IPS-18c (cell line): ENCODE measurements around the gene MTMR3.

ENCODE experiments used
- H3K4me3 ChIP-seq: 2 replicates; pipeline ENCODE4 v1.7.0; 2013; ENCODE audit warnings: low read depth, mild to moderate bottlenecking, low read length, moderate library complexity; ENCODE audit not compliant: insufficient read depth
- H3K9me3 ChIP-seq: one replicate; pipeline ENCODE4 v1.6.1; 2013; ENCODE audit warnings: mild to moderate bottlenecking, low read length, moderate library complexity; ENCODE audit not compliant: control insufficient read depth, insufficient read depth

Gene MTMR3

GRCh38 chr22:29901354-29901753, 18.4 kb downstream of the MTMR3 start:
- H3K4me3 ChIP-seq, result no peak overlapping the region
- H3K9me3 ChIP-seq, result no peaks in the 10 kb centered on the region

- H3K9me3 ChIP-seq, result no peaks in the 10 kb centered on the region
- H3K4me3 ChIP-seq, result no peak overlapping the region
Observed at GRCh38 chr22:29903371-29903770, 20.4 kb downstream of the MTMR3 start.

- H3K4me3 ChIP-seq, result no peak overlapping the region
- no peaks in the 10 kb centered on the region for H3K9me3 ChIP-seq
Observed at GRCh38 chr22:29904020-29904419, 21.0 kb downstream of the MTMR3 start.

GRCh38 chr22:29907753-29908515, 25.0 kb downstream of the MTMR3 start:
- no peak overlapping the region for H3K4me3 ChIP-seq
- no peaks in the 10 kb centered on the region for H3K9me3 ChIP-seq

GRCh38 chr22:29912141-29912540, 29.2 kb downstream of the MTMR3 start:
- Histone ChIP-seq H3K9me3 (no peaks in the 10 kb centered on the region), H3K4me3 (no peak overlapping the region)

GRCh38 chr22:29912605-29913398, 29.8 kb downstream of the MTMR3 start:
- H3K9me3 ChIP-seq, result no peaks in the 10 kb centered on the region
- no peak overlapping the region for H3K4me3 ChIP-seq

GRCh38 chr22:29914165-29914564, 31.2 kb downstream of the MTMR3 start:
- Histone ChIP-seq H3K9me3 (no peaks in the 10 kb centered on the region), H3K4me3 (no peak overlapping the region)

GRCh38 chr22:29914991-29915533, 32.1 kb downstream of the MTMR3 start:
- H3K4me3 ChIP-seq, result no peak overlapping the region
- H3K9me3 ChIP-seq, result no peaks in the 10 kb centered on the region

DNA sequence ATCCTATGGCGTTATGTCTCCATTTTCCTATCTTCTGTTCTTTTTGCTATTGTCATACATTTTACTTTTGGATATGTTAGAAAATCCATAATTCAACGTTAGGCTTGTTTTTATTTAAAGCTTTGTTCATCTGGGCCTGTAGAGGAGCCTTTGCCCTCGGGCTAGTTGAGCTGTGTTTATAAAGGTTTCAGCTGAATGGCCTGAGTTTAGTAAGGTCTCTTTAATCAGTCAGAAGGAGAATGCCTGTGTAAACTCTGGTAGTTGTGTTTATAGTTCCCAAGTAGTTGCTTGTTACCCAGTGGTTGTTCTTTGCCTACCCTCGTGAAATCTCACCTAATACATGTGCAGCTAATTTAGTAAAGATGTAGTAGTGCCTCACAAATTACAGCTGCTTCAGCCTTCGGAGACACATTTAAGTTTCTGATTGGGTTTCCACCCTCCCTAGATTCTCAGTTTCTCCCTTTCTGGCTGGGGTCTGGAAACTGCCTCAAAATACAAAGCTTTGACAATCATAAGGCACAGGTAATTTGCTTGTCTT, 33.1 kb downstream of the MTMR3 start:
- H3K4me3 ChIP-seq, result no peak overlapping the region
- no peaks in the 10 kb centered on the region for H3K9me3 ChIP-seq

DNA sequence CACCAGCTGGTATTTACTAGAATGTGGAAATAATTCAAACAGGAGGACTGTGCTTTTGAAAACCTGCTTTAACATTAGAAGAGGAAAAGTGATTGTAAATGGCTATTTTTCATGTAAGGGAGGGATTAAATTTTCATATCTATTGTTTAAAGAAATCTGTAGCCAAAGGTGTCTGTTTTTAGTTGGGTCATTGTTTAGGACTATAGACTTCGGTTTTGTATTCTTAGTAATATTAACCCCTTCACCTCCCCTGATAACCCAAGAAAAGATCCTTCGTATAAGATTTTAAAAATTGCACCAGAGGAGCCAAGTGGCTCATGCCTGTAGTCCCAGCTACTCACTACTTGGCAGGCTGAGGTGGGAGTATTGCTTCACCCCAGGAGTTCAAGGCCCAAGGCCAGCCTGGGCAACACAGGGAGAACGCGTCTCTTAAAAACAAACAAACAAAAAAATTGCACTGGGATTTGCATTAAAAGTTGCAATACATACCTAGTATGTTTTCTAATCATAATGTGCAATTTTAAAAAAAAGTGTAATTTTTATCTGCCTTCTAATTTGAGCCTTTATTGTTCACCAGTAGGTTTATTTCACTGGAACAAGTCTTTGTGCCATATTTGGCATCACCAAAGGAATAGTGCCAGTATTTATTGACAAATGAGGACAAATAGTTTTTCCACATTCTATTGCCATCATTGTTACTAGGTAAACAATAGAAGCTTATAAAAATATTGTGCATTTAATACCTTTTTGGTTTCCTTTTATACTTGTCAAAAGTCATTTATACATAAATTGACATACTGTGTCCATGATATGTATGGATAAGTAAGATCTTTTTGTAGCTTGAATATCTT, 34.3 kb downstream of the MTMR3 start:
- Histone ChIP-seq H3K4me3 (no peak overlapping the region), H3K9me3 (no peaks in the 10 kb centered on the region)

- no peaks in the 10 kb centered on the region for H3K9me3 ChIP-seq
- no peak overlapping the region for H3K4me3 ChIP-seq
Observed at GRCh38 chr22:29925402-29925801, 42.4 kb downstream of the MTMR3 start.

GRCh38 chr22:29926057-29926456, 43.1 kb downstream of the MTMR3 start:
- Histone ChIP-seq H3K4me3 (no peak overlapping the region), H3K9me3 (no peaks in the 10 kb centered on the region)

- H3K9me3 ChIP-seq, result no peaks in the 10 kb centered on the region
- H3K4me3 ChIP-seq, result no peak overlapping the region
Observed at GRCh38 chr22:29932136-29932535, 49.2 kb downstream of the MTMR3 start.

GRCh38 chr22:29933619-29934018, 50.6 kb downstream of the MTMR3 start:
- Histone ChIP-seq H3K4me3 (no peak overlapping the region), H3K9me3 (no peaks in the 10 kb centered on the region)

- Histone ChIP-seq H3K4me3 (no peak overlapping the region), H3K9me3 (no peaks in the 10 kb centered on the region)
Observed at GRCh38 chr22:29934596-29934995, 51.6 kb downstream of the MTMR3 start.

GRCh38 chr22:29936186-29936585, 53.2 kb downstream of the MTMR3 start:
- Histone ChIP-seq H3K4me3 (no peak overlapping the region), H3K9me3 (no peaks in the 10 kb centered on the region)
